HepG2 (cell line): ENCODE results near the gene TOMM6. TPM values are rescaled to one million over a fixed set of nuclear protein-coding genes. Genes with fewer than 3 reads are reported as not detected.

Source experiments
- ARNT2 ChIP-seq: sonication (generic); formaldehyde crosslinking; IDR thresholded peaks from 2 replicates; pipeline ENCODE4 v1.8.0; 2022; ENCODE audit warnings: mild to moderate bottlenecking, low read depth, missing genetic modification reagents, moderate library complexity
- CHCHD3 ChIP-seq: sonication (generic); formaldehyde crosslinking; IDR thresholded peaks from 2 replicates; pipeline ENCODE4 v1.8.0; 2022; ENCODE audit warnings: mild to moderate bottlenecking, missing genetic modification reagents, moderate library complexity
- CREB1 ChIP-seq, 2 experiments: fragments of 450-650 bp in 1 of 2; IDR thresholded peaks; 2 replicates each; pipeline ENCODE4 v1.6.1; 2016 to 2017; ENCODE audit warnings: control low read depth in 1 of 2, mild to moderate bottlenecking in 1 of 2, missing compliant biosample characterization in 1 of 2, missing genetic modification characterization in 1 of 2
- DNMT1 ChIP-seq: sonication (generic); formaldehyde crosslinking; IDR thresholded peaks from 2 replicates; pipeline ENCODE4 v1.5.1; 2020; ENCODE audit warnings: mild to moderate bottlenecking, missing genetic modification reagents
- DPF2 ChIP-seq: sonication (generic); formaldehyde crosslinking; IDR thresholded peaks from 2 replicates; pipeline ENCODE4 v1.4.0; 2020; ENCODE audit warnings: mild to moderate bottlenecking, low read depth, missing genetic modification reagents, borderline replicate concordance
- FOXO1 ChIP-seq: sonication (generic); formaldehyde crosslinking; IDR thresholded peaks from 2 replicates; pipeline ENCODE4 v1.4.0; 2020; ENCODE audit warnings: missing genetic modification reagents
- MAFG ChIP-seq: sonication (generic); formaldehyde crosslinking; IDR thresholded peaks from 2 replicates; pipeline ENCODE4 v1.5.1; 2020; ENCODE audit warnings: mild to moderate bottlenecking, missing genetic modification reagents
- MXD3 ChIP-seq: IDR thresholded peaks from 2 replicates; pipeline ENCODE4 v1.6.1; 2016; ENCODE audit warnings: mild to moderate bottlenecking, missing biosample characterization, missing genetic modification reagents
- NCOA2 ChIP-seq: sonication (generic); formaldehyde crosslinking; IDR thresholded peaks from 2 replicates; pipeline ENCODE4 v1.8.0; 2022; ENCODE audit warnings: inconsistent platforms
- PLRG1 ChIP-seq: fragments of 450-650 bp; conservative IDR thresholded peaks from 2 replicates; pipeline ENCODE4 v1.6.1; 2016
- RAD51 ChIP-seq: fragments of 450-650 bp; IDR thresholded peaks from 2 replicates; pipeline ENCODE4 v1.6.1; 2016; ENCODE audit warnings: borderline replicate concordance
- RORA ChIP-seq: sonication (generic); formaldehyde crosslinking; IDR thresholded peaks from 2 replicates; pipeline ENCODE4 v1.5.0; 2020; ENCODE audit warnings: mild to moderate bottlenecking, missing genetic modification reagents, moderate library complexity
- SIX1 ChIP-seq: sonication (generic); formaldehyde crosslinking; IDR thresholded peaks from 2 replicates; pipeline ENCODE4 v1.4.0; 2020; ENCODE audit warnings: missing genetic modification reagents, borderline replicate concordance
- SOX5 ChIP-seq: IDR thresholded peaks from 2 replicates; pipeline ENCODE4 v1.6.1; 2016; ENCODE audit warnings: borderline replicate concordance
- THAP7 ChIP-seq: sonication (generic); formaldehyde crosslinking; IDR thresholded peaks from 2 replicates; pipeline ENCODE4 v1.8.1; 2023; ENCODE audit warnings: mild to moderate bottlenecking, missing genetic modification reagents
- TRAFD1 ChIP-seq: sonication (generic); formaldehyde crosslinking; IDR thresholded peaks from 2 replicates; pipeline ENCODE4 v1.5.1; 2020; ENCODE audit warnings: missing genetic modification reagents, mild to moderate bottlenecking, borderline replicate concordance
- ZMYM2 ChIP-seq: sonication (generic); formaldehyde crosslinking; IDR thresholded peaks from 2 replicates; pipeline ENCODE4 v1.8.0; 2022; ENCODE audit warnings: mild to moderate bottlenecking, missing genetic modification reagents
- ZNF430 ChIP-seq: sonication (generic); formaldehyde crosslinking; IDR thresholded peaks from 2 replicates; pipeline ENCODE4 v1.9.0; 2021; ENCODE audit warnings: mild to moderate bottlenecking, missing genetic modification reagents
- ZNF562 ChIP-seq: sonication (generic); formaldehyde crosslinking; IDR thresholded peaks from 2 replicates; pipeline ENCODE4 v1.8.0; 2022; ENCODE audit warnings: missing genetic modification reagents, borderline replicate concordance
- ZNF83 ChIP-seq: sonication (generic); formaldehyde crosslinking; IDR thresholded peaks from 2 replicates; pipeline ENCODE4 v1.4.0; 2020; ENCODE audit warnings: missing genetic modification reagents, mild to moderate bottlenecking, borderline replicate concordance
- polyA plus RNA-seq, 8 experiments: library from polyadenylated mRNA; depleted of rRNA in 3 of 8; stranded (reverse) in 7 of 8; unstranded in 1 of 8; fragments of >200 nt; fragmentation: Illumina TruSeq in 4 of 8; extraction: Trizol in 4 of 8; gene quantifications; 2 replicates each; pipeline versions ENCODE4 v1.2.1 to v1.2.3, GENCODE V29; 2011 to 2016; ENCODE audit warnings: low read depth in 4 of 8, missing spikeins in 1 of 8, mixed read lengths in 1 of 8; ENCODE audit not compliant: insufficient read depth in 1 of 8
- total RNA-seq, 5 experiments: library from RNA; depleted of rRNA; stranded (reverse); fragments of >200 nt; fragmentation: Illumina TruSeq; extraction: Trizol; gene quantifications; 2 replicates each; pipeline ENCODE4 v1.2.3, GENCODE V29; 2016; ENCODE audit warnings: low read depth in 1 of 5
- TF ChIP-seq, protein P1 (sequence below): sonication (generic); formaldehyde crosslinking; conservative IDR thresholded peaks from 2 replicates; pipeline ENCODE4 v1.5.0; 2020; ENCODE audit warnings: missing genetic modification reagents
- TF ChIP-seq, protein P2 (sequence below): sonication (generic); formaldehyde crosslinking; IDR thresholded peaks from 2 replicates; pipeline ENCODE4 v1.5.0; 2020; ENCODE audit warnings: mild to moderate bottlenecking, missing genetic modification reagents

TOMM6 gene
- total and polyA plus RNA-seq, 2 of the 13 experiments (the other 11 are each of a cell fraction or from before 2014, with no cell fraction given), result 320 to 321 TPM

DNA sequence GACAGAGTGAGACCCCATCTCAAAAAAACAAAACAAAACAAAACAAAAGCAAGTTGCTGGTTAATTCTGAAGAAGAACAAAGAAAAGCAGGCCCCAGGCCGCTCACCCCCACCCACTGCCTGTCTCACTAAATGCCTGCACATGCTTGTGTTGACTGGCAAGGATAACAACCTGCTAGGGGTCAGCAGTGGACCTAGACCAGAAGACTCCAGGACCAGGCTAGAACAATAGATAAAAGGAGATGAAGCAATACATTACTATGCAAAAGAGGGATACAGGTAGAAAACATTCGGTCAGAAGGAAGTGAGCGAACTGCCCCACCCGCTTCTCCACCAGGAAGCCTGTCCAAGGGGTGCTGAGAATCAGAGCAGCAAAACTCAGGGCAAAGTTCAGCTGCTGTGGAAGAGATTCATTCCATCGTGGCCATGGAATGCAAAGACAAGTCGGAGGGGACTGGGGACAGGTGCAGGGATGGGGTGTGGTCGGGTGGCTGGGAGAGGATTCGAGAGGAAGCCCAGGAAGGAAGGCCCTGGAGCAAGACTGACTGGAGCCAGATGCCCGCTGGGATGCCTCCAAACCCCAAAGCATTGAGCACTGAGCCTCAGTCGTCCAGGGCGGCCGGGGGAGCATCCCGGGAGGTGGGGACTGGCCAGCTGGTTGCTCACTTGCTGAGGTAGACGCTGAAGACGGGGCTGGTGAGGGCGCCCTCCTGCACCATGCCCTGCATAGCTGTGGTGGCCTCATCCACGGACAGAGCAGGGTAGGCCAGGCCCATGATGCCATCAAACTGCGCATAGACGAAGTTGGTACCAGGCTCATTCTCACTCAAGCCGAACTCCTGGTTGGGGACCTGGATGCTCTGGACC is 45.6 kb upstream of the TOMM6 start (continued):
- TF ChIP-seq CHCHD3 (no peak), SIX1 (no peak; the same call in 1 of the 2 replicates), NCOA2 (CRISPR knock-in tag) (peak; percentile 70; the same call in 1 of the 2 replicates), ZNF430 (CRISPR knock-in tag) (0 out of 2 replicates have a peak, but pooled peaks have one; percentile 45), RORA (CRISPR knock-in tag) (no peak), DNMT1 (no peak), MXD3 (no peak; the same call in 1 of the 2 replicates), TRAFD1 (CRISPR knock-in tag) (no peak), ZNF562 (CRISPR knock-in tag) (no peak), RAD51 (no peak), DPF2 (CRISPR knock-in tag) (0 out of 2 replicates have a peak, but pooled peaks have one; percentile 38), SOX5 (CRISPR knock-in tag) (peak; percentile 100), MAFG (CRISPR knock-in tag) (no peak), ZNF83 (CRISPR knock-in tag) (no peak), ZMYM2 (peak; percentile 43; the same call in 1 of the 2 replicates), PLRG1 (no peak), CREB1 (IDR thresholded peaks at IDR 0.05) (no peak), CREB1 (CRISPR knock-in tag; IDR thresholded peaks at IDR 0.05) (peak; percentile 75), FOXO1 (CRISPR knock-in tag) (peak; percentile 61), ARNT2 (peak; percentile 39; the same call in 1 of the 2 replicates), THAP7 (CRISPR knock-in tag) (no peak)
- TF ChIP-seq, protein P1, sequence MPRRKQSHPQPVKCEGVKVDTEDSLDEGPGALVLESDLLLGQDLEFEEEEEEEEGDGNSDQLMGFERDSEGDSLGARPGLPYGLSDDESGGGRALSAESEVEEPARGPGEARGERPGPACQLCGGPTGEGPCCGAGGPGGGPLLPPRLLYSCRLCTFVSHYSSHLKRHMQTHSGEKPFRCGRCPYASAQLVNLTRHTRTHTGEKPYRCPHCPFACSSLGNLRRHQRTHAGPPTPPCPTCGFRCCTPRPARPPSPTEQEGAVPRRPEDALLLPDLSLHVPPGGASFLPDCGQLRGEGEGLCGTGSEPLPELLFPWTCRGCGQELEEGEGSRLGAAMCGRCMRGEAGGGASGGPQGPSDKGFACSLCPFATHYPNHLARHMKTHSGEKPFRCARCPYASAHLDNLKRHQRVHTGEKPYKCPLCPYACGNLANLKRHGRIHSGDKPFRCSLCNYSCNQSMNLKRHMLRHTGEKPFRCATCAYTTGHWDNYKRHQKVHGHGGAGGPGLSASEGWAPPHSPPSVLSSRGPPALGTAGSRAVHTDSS (CRISPR knock-in tag), result no peak
- TF ChIP-seq, protein P2, sequence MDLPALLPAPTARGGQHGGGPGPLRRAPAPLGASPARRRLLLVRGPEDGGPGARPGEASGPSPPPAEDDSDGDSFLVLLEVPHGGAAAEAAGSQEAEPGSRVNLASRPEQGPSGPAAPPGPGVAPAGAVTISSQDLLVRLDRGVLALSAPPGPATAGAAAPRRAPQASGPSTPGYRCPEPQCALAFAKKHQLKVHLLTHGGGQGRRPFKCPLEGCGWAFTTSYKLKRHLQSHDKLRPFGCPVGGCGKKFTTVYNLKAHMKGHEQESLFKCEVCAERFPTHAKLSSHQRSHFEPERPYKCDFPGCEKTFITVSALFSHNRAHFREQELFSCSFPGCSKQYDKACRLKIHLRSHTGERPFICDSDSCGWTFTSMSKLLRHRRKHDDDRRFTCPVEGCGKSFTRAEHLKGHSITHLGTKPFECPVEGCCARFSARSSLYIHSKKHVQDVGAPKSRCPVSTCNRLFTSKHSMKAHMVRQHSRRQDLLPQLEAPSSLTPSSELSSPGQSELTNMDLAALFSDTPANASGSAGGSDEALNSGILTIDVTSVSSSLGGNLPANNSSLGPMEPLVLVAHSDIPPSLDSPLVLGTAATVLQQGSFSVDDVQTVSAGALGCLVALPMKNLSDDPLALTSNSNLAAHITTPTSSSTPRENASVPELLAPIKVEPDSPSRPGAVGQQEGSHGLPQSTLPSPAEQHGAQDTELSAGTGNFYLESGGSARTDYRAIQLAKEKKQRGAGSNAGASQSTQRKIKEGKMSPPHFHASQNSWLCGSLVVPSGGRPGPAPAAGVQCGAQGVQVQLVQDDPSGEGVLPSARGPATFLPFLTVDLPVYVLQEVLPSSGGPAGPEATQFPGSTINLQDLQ (CRISPR knock-in tag), result no peak
